Activated CD4-positive, alpha-beta T cell treated with anti-CD3 and anti-CD28 coated beads, Interleukin-2, amount 50 U/mL, for 1 hour (primary cell): ENCODE data around the gene RAD23A.

Experiments used
- DNase-seq: peaks from one replicate; pipeline ENCODE4 v3.0.0-alpha.2; 2020

RAD23A gene

DNA sequence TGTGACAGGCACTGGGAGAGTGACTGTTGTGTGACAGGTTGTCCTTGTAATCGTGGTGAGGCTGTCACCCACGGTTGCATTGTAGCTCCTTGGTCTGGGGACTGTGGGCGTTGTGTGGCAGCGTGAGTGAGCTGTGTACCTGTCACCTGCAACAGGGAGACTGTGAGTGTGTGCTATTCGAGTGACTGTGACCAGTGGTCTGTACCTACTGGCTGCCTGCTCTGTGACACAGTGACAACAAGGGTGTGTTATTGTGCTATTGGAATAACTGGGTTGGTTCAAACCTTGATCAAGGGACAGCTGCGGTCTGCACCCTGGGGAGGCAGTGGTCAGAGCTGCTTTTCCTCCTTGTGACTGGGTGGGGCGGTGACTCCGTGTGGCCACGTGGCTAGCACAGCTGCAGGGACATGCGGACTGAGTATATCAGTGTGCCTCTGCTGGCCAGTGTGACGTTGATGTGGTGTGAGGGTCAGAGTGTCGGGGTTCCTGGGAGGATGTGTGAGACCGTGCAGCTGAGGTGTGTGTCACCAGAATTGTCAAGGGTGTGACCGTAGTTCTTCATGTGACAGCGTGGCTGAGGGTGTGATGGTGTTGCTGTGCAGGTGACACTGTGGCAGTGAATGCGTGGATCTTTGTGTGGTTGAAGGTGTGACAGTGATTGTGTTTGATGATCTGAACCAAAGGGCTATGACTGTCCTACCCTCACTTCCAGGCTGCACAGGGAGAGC lies 39.6 kb downstream of the RAD23A start:
- no peak for DNase-seq

DNA sequence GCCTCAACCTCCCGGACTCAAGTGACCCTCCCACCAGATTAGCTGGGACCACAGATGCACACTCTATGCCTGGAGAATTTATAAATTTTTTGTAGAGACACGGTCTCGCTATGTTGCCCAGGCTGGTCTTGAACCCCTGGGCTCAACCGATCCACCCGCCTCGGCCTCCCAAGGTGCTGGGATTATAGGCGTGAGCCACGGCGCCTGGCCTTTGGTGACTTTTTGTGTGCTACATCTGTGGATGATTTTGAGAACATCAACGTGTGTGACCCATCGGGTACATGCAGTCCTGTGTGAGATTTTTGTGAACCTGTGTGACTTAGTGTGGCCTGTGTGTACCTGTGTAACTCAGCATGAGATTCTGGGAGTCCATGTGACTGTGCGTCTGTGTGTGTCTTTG lies 41.1 kb downstream of the RAD23A start:
- DNase-seq = no peak

DNA sequence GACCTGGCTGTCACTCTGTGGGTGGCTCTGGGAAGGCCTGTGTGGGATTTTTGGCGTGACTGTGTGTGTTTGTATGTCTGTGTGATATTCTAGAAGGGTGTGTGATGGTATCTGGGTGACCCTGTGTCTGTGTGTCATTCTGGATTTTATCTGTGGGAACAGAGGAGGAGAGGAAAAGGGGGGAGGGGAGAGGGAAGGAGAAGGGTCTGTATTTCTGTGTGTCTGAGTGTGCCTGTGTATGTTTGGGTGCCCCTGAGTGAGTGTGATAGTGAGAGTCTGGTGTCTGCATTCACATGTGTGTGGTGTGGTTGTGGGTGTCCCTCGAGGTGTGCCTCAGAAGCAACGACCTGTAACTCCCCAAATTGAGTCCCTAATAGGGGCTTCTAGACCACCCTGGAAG lies 41.5 kb downstream of the RAD23A start:
- DNase-seq = no peak

DNA sequence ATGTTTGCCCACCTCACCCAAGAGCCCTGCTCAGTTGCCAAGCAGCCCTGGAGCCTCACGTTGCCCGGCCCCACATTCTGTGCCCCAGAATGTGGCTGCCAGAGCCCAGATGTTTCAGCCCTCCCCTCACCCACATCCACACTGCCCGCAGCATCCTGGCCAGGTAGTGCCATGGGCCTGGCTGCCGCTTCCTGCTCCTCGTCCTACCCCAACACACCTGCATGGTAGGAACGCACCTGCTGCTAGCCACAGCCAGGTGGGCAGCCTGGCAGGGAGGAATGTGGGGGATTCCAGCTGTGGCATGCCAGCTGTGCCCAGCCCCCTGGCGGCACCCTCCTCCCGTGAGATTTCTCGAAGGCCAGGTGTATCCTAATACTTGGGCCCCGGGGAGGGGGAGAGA lies 42.1 kb downstream of the RAD23A start:
- no peak for DNase-seq

DNA sequence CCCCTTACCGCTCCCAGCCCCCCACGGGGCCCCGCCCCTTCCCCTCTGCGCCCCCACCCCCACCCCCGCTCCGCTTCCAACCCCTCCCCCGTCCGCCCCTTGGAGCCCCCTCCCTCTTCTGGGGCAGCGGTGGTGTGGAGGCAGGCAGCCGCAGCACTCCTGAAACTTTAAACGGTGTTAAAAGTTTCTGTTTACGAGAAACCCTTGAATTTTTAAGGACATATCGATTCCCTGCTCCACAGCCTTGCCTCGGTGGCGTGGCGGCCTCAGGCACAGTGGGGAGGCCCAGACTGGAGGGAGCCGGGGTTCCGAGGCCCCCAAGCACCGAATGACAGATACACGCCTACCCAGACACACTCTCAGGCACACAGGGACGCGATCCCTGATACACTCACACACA lies 44.8 kb downstream of the RAD23A start:
- no peak for DNase-seq

DNA sequence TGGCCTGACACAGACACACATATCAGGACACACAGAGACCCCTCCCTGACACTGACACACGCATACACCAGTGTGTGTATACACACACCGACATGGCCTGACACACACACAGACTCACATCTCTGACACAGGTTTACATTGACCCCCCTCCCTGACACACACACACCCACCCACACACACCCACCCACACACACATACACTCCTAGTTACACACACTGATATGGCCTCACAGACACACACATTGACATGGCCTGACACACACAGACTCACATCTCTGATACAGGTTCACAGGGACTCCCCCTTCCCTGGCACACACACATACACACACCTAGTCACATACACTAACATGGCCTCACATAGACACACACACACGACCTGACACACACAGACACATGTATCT lies 45.2 kb downstream of the RAD23A start:
- DNase-seq = no peak

DNA sequence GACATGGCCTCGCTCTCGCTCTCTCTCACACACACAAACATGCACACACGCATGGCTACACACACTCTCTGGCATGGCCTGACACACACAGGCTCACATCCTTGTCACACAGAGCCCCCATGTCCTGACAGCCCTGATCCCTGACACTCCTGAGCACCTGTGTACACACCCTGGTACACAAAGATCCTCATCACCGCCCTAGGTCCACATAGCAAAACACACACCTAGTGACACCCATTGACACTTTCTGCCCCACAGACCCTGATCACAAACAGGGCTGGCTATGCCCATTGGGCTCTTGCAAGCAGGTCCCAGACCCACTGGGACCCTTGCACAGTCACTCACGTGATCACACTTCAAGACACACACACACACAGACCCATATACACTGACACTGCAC lies 45.6 kb downstream of the RAD23A start:
- no peak for DNase-seq

DNA sequence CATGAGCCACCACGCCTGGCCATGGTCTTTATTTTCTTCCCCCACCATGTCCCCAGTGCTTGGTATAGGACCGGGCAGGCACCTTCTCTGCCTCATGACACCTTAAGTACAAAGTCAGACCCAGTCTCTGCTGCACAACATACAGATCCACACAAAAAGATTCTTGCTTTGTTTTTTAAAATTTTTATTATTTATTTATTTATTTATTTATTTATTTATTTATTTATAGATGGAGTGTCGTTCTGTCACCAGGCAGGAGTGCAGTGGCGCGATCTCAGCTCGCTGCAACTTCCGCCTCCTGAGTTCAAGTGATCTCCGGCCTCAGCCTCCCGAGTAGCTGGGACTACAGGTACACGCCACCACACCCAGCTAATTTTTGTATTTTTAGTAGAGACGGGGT lies 47.1 kb downstream of the RAD23A start:
- DNase-seq = no peak

DNA sequence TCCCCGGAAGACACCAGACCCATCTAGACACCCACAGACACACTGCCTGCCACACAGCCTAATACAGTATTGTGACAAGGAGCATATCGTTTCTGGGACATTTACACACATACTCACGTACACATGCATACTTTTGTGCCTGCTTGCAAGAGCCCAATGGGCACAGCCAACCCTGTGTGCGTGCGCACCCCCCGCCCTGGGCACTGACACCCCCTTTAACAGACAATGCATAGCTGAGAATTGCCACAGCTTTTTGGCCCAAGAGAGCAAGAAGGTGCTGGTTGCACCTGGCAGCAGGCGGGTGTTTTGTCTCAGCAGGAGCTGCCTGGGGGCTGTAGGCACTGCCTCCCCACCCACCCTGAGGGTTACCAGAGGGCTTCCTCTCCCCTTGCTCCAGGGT lies 47.9 kb downstream of the RAD23A start:
- DNase-seq = no peak

DNA sequence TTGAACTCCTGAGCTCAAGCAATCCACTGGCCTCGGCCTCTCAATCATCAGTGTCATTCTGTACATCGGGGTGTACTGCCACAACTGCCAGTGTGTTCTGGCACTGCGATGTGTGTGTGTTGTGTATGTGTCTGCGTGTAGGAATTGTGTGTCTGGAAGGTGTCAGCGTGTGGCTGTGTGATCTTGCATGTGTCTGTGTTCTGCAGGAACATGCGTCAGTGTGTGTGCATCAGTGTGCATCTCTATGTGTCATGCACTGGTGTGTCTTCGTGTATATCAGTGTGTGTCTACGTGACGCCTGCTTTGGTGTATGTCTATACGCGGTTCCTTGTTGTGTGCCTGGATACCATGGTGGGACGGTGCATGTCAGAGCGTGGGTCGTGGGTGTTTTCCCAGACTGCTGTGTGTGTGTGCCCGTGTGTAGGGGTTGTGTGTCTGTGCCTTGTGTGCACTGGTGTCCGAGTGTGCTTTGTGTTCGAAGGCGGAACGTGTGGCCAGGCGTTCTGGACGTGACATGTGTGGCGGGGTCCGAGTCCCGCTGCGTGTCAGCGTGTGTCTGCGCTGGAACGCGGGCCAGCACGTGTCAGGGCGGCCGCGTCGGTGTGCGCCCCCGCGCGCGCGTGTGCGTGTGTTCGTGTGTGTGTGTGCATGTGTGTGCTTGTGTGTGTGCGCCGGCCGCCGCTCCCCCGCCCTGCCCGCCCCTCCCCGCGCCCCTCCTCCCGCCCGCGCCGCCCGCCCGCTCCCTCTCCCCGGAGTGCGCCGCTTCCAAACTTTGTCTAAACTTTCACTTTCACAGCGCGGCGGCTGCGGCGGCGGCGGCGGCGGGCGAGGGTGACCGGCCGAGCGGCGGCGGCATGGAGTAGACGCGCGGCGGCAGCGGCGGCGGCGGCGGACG lies 49.3 kb downstream of the RAD23A start, which contains the start of gene NFIX:
NFIX (plus strand) TSS at position 775 of the 895 bp plus-strand sequence. CDS start 363 bp downstream, outside the sequence.
- peak; percentile 60 for DNase-seq

DNA sequence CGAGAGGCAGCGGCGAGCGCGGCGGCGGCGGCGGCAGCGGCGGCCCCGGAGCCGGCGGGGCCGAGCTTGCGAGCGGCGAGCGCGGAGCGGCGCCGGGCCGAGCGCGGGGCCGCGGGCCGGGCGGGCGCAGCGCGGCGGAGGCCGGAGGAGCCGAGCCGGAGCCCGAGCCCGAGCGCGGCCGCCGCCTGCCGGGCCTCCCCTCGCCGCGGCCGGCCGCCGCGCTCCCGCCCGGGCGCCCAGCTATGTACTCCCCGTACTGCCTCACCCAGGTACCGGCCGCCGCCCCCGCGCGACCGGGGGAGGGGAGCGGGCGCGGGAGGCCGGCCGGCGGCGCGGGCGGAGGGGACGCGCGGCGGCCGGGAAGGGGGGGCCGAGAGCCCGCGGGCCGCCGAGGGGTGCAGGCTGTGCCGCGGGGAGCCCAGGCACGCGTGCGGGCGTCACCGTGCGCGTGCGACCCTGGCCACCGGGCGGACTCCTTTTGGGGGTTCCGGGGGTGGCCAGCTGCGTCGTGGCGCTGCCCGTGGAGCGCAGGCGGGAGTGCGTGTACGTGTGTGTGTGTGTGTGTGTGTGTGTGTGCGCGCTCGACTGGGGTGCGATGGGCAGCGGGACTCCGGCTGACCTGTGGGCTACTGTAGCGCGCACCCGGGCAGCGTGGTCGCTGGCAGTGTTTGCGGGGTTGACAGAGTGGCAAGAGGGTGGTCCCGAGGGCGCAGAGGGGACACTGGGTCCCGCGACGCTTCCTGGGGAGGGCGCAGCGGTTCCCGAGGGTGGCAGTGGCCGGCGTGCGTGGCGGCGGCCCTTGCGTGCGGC lies 50.1 kb downstream of the RAD23A start:
- DNase-seq = no peak

DNA sequence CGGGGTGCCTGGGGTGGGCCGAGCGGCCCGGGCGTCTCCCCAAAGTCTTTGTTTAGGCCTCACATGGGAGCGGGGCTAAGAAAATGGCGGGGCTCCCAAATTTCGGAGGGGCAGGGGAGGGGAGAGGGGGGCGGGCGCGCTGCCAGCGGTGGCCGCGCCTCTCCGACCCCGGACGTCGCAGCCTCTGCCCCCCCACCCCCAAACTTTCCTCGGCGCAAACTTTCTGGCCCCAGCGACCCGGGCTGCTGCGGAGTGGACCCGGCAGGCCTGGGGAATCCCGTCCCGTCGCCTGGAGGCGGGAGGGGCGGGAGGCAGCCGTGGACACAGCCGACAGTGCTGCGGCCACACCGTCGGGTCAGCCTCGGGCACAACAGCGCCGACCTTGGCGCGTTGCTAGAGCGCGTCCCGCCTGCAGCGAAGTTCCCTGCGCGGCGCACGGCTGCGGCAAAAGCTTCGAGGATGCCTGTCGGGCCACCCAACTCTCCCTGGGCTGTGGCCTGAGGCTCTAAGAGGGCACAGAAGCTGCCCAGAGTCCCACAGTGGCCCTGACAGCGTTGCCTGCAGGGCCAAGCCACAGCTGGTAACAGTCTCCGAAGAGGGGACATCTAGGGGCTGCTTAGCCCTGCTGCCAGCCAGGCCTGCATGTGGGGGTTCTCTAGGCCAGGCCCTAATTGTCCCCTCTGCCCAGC lies 50.9 kb downstream of the RAD23A start:
- no peak for DNase-seq

DNA sequence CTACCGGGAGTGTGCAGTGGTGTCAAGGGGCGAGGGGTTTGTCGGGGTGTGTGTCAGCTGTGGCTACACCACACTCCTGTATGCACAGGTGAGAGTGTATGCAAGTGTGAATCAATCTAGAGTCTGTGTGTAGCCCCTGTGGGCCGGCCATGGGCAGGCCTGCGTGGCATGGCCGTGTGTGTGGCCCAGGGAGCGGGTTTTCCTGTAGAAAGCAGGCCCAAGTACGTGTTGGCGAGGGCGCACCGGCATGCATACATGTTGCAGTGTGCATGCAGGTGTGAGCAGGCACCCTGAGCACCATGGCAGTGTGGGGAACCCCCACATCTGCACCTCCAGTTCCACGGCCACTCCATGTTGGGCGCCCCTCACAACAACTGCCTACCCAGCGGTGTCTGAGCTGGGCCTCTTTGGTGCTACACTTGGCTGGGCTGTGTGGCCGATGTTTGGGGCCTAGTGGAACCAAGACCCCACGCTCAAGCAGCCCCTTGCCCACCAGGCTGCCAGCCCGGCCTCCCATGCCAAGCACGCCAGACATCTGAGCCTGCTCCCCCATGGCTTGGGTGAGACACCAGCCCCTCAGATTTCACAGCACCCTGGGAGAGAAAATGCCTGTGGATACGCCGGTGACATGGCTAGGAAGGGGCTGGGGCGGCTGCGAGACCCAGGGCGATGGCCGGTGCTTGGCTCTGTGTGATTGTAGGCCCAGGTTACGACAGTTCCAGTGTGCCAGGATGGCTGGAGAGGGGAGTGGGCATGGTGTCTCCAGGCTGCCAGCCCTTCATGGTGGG lies 51.7 kb downstream of the RAD23A start:
- DNase-seq = no peak

DNA sequence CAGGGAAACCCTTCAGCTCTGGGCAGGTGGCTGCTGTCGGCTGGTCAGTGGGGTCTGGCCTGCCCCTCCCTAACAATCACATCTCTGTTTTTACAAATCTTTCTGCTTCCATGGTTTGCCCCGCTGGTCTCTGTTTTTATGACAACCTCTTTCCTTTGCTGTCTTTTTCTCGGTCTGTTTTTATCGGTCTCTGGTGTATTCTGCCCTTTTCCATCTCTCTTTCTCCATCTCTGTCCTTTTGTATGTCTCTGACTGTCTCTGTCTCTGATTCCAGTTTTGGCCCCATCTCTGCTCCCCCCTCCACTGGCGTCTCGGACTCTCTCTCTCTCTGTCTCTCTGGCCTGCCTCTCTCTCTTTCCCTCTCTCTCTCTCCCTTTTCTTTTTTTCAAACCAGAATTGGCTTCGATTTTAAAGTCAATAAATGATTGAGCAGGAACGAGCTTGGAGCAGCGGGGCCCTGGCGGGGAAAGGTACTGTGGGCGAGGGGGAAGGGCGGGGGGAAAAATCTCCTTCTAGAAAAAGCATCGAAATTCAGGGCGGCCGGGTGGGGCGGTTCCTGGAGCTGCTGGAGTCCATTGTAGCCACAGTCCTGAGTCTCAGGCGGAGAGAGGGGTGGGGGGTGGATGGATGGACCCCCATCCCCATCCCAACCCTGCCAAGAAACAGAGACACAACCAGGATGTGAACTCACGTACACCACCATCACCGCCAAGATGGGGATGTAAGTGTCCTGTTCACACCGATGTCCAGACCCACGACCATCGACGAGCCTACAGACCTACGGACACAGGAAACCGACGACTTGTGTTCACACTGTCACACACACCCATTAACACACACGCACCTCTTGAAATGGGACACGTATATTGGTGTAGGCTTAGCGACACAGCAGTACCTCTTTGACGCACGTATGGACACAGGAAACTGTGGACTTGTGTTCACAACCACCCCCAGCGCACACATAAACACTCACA lies 52.6 kb downstream of the RAD23A start:
- no peak for DNase-seq

DNA sequence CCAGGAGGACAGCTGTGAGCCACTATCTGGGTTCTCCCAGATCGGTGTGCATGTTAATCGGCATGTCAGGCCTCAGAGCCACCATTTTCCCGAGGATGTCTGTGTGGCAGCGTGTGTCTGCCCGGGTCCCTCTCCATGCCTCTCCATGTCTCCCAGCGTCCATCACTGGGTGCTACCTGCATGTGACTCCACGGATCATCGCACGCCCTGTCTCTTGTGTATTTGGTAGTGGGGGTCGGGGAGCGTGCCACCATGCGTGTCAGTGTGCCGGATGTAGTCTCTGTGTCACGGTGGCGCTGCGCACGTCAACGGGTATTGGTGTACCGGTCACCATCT lies 55.5 kb downstream of the RAD23A start:
- no peak for DNase-seq

DNA sequence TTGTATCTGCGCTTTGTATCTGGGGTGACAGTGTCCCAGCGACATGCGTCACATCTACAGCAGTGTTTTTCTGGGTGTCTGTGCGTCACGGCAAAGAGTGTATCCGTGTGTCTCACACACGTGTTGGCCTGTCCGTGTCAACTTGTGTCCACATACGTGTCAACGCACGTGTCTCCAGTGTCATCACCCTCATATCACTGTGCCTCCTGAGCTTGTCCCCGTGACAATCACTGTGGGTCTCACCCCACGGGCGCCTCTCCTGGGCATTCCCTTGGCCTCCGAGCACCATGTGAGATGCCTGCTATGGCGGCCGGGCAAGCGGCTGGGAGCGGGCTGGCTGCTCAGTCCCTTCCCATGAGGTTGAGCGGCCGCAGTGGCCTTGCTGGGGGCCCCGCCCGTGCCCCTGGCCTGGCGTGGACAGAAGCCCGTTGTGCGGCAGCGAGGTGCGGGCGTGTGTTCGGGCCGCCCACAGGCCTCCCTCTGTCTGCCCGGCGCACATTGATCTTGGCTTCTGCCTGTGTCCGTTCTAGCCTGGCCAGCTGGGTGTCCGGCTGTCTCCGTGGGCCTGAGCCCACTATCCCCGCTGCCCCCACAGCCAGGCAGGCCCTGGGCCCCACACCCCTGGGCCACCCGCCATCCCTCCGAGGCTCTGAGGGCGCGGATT lies 56.0 kb downstream of the RAD23A start:
- DNase-seq = no peak

DNA sequence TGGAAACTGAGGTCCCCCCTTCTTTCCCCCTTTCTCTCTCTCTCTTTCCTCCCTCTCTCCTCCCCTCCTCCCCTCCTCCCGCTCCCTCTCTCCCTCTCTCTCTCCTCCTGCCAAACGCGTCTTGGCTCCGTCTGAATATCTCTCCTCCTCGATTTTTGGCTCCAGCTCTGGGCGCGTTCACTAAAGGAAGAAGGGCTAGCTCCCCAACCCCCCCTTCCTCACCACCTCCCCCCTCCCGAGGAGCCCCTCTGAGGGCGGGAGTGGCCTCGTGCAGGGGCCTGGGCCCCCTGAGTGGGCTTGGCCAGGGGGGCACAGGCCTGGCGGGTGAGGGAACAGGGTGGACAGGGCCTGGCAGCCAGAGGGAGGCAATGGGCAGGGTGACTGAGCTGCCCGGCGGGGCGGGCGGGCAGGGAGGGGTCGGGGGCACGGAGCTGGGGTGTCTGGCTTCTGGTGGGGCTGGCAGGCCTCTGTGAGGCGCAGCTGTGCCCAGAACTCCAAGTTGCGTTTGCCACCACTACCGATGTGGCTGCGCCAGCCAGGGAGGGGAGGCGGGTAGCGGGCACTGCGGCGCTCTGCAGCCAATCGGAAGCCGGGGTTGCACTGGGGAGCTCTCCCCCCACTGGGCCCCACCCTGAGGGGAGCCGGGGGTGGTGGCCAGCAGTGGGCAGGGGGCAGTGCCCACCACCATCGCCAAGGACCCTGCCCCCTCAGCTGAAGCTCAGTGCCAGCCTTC lies 56.7 kb downstream of the RAD23A start:
- DNase-seq = no peak

DNA sequence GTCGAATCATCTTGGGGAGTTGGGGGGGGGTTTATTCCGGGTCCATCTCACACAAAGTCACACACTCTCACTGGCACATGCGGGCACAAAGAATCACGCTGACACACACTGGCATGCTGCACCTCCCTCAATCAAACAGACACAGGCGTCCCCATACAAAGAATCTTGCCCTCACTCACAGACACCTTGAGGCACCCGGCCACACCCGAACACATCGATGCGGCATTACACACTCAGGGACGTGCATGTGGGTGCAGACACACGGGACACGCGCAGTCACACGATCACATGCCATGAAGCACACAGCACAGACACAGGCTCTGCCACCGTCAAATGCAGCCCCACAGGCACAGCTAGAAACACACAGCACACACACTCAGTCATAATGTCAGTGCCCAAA lies 57.4 kb downstream of the RAD23A start:
- no peak for DNase-seq
